ENCODE measurements around the gene ARL2BP.
A peak's percentile ranks its signal among the peaks of the same experiment; 100 is the strongest.

The ARL2BP gene

DNA sequence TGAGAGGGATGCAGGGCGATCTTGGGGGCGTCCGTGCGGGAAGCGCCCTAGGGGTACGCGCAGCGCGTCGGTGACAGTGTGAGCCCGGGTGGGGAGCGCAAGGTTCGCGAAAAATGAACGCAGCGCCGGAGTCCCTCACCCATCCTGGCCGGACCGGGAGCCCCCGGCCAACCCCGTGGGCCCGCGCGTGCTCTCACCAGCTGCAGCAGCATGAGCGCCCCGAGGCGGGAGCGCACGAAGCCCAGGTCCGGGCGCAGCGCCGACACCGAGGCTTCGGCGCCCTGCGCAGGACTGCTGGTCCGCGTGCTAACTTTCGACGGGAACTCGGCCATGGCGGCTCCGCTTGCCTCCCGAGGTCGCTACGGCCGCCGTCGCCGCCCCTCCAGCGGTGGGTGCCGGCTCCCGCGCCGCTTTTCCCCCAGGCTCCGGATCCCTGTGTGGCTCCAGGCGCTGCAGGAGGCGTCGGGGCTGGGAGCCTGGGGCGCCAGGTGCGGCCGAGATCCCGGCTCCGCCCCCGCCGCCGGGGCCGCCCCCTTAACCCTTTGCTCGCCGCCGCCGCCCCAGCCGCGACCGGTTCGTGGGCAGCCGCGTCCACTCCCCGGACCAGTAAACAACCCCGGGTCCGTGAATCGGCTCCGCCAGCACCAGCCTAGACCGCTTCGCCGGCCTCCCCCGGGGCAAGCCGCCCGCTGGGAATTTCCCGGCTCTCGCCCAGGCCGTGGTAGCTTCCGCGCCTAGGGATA lies 39.3 kb downstream of the ARL2BP start, which contains the start of gene PLLP:
Gene PLLP (minus strand): TSS at position 464 of the 743 bp plus-strand sequence. CDS start 132 bp downstream, at position 332.
- DNase-seq: peak in 1 of 2 experiments; percentile 7

DNA sequence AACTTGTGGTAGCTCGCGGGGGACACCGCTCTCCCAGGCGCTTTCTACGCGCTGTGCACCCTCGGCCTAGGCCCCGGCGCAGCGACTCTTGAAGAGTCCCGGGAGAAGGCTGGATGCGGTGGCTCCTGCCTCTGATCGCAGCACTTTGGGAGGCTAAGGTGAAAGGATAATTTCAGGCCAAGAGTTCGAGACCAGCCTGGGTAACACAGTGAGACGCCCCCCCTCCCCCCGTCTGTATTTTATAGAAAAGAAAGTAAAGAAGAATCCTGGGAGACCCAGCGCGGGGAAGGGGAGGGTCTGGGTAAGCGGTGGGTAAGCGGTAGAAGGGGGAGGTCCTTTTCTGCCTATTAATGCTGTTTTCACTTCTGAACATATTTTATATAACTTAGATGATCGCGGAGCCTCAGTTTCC lies 39.9 kb downstream of the ARL2BP start:
- no peak for DNase-seq

DNA sequence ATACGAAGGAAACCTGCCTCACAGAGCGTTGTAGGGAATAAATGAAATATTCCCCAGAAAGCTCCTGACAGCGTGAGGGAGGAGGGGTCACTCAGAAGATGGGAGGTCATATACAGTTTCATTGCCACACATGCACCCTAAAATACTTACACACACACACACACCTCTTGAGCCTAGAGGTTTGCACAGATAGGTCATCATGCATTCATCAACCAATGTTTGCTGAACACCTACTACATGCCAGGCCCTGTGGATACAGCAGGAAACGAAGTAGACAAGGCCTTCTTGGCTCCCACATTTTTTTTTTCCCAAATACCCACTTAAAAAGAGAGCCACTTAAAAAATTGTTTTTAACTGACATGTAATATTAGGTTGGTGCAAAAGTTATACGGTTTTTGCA lies 40.3 kb downstream of the ARL2BP start:
- DNase-seq: no peak

DNA sequence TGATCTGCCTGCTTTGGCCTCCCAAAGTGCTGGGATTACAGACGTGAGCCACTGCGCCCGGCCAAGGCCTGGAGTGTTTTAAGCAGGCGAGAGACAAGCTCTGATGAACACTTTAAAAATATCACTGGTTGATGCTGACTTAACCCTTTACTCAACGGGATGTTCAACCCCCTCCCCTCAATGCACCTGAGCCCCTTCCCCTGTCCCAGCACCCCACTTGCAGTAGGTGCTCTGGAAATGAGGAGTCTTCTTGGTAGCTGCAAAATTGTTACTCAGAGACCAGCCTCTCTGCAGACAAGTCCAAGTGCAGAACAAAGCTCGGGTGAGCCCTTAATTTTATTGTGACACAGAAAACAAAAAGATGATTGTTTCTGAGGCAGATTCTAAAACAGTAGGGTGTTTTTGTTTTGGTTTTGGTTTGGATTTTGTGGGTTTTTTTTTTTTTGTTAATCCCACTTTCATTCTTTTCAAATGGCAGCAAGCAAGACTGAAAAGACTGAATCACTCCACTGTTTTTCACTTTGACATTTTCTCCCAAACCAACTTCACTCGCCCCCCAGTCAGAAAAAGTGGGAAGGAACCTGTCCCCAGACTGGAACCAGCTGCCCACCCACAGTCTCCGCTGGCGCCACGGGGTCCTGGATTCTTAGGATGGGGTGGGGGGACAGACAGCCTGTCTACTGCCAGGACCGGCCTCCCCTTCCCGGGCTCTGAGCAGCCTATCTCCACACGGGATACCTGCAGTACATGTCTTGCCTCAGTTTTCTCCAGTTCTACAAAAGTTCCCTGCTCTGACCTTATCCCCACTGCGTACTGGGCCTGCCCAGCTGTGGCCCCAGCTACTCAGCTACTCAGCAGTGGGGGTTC lies 44.6 kb downstream of the ARL2BP start:
- DNase-seq: no peak

DNA sequence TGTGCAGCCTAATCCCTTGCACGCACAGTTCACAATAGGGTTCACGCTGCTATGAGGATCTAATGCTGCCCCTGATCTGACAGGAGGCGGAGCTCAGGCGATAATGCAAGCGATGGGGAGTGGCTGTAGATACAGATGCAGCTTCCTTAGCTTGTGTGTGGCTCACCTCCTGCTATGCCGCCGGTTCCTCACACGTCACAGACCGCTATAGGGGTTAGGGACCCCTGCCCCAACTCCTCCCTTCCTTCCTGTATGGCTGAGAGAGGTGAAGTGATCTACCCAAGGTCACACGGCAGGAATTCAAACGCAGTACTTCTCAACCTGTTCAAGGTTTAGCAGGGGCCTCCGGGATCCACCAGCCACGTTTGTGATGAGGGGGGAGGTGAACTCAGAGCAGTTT lies 52.8 kb downstream of the ARL2BP start:
- DNase-seq: no peak

DNA sequence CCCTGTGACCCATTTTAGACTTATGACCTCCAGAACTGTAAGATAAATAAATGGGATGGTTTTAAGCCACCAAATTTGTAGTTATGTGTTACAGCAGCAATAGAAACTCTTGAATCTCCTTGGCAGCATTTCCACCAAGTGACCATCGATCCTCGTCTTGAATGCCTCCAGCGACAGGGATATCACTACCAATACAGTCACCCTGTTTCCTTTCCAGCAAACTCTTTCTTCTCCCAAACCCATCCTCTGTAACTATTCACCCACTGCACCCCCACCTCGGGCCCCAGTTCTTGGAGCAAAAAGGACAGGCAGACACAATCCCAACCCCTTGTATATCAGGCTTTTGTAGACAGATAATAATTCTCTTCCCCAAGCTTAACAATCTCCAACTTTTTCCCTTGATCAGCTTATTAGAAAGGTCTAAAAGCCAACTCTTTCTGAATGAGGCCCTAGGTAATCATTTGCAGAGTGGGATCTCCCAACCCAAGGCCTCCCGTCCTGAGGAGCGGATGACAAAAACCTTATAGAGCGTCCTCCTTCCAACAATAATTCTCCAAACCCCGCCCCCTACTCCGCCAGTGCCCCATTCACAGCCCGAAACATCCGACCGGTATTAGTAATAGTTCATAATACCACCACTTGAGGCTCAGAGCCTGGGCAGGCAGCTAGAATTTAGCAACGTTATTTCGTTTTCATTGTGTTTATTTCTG lies 54.1 kb downstream of the ARL2BP start:
- DNase-seq: no peak

DNA sequence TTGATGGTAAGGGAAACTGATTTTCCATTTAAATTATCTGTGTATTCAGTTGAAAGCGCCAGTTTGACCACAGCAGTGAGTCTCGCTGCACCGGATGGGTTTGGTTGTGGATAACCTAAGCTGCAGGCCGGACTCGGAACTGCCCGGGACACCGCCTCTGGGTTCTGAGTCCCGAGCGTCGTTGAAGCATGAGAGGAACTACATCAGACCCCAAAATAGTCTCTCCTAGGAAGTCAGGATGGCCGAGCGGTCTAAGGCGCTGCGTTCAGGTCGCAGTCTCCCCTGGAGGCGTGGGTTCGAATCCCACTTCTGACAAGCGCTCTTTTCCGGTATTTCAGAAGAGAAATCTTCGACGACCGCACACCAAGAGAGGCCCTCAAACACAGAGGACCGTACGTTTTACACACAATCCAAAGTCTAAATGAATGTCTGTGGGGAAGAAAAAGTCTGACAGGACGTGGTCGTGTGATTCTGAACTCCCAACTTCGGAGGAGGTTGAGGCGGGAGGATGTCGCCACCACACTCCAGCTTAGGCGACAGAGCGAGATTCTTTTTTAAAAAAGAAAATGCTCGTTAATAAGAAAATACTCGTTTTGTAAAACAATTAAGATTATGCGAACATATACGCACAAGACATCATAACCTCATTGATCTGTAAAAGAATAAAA lies 54.8 kb downstream of the ARL2BP start:
- peak; percentile 55 to 72 for DNase-seq

DNA sequence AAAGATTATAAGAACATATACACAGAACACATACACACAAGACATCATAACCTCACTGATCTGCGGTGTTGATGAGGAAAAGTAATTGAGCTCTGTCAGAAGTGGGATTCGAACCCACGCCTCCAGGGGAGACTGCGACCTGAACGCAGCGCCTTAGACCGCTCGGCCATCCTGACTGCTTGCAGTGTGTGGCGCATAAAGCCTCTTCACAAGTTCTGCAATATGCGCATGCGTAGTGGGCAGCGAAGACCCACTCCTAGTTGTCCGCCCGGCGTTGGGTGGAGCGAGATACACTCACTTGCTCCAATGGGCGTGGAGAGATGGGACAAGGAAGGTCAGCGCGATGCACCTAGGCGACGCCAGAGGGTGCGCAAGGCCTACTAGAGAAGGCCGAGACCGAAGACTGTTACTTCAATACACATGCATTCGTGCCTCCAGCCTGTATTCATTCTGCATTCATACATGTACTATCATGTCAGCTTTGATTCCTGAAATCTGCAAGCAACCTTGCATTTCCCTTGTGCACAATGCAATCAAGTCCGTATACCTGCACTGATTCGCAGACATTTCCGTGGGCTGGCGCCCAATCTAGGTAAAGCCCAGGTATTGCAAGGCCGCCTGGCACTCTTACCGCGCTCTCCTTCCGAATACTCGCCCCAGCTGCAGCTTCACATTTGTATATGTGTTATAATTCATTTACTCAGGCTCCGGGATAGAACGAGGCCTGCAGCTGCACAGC lies 55.5 kb downstream of the ARL2BP start:
- peak; percentile 87 to 93 for DNase-seq

DNA sequence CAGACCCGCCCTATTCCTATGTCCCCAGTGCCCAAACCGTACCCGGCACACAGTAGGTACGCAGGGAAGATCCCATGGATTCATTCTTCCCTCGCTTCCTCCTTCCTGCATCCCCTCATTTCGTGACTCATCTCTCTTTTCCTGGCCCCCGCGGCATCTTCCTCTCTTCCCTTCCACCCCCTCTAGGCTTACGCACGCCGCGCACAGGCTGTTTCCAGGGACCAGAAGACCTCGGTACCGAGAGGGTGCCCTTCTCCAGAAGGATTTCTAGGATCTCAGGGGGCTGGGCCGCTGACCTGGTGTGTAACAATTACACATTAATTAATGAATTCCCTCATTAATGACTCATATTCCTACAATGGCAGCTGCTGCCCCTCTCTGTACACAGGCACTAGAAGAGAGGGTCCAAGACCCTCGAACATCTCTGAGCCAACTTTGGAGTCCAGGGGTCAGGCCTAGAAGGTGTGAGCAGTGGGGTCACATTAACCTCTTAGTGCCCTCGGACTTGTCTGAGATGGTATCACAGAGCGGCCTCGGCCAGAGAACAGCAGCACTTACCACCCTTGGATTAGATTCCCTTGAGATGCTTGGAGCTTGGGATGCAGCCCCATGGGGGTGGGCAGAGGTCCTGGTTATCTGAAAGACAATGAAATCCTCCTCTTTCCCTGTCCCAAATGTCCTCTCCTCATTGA lies 56.2 kb downstream of the ARL2BP start:
- no peak for DNase-seq
